SJCRH30 (cell line): Measurements from ENCODE around the gene FKRP. TPM values are rescaled to one million over a fixed set of nuclear protein-coding genes. Genes with fewer than 3 reads are reported as not detected.

Experiments used
- DNase-seq, 2 experiments: peaks; one replicate each; pipeline ENCODE4 v3.0.0-alpha.2; 2015 to 2020
- H3K27ac ChIP-seq: fragments of 250-450 bp; sonication (Bioruptor Pico); 2 replicates; pipeline ENCODE4 v1.5.1; 2020; ENCODE audit warnings: mild to moderate bottlenecking, moderate library complexity
- H3K27me3 ChIP-seq: fragments of 250-450 bp; sonication (Bioruptor Pico); 2 replicates; pipeline ENCODE4 v1.5.1; 2020; ENCODE audit warnings: mild to moderate bottlenecking, moderate library complexity
- H3K36me3 ChIP-seq: fragments of 250-450 bp; sonication (Bioruptor Pico); 2 replicates; pipeline ENCODE4 v1.5.1; 2020; ENCODE audit warnings: mild to moderate bottlenecking, moderate library complexity
- H3K4me1 ChIP-seq: fragments of 250-450 bp; sonication (Bioruptor Pico); 2 replicates; pipeline ENCODE4 v1.5.1; 2020; ENCODE audit warnings: mild to moderate bottlenecking, moderate library complexity
- H3K4me3 ChIP-seq: fragments of 250-450 bp; sonication (Bioruptor Pico); 2 replicates; pipeline ENCODE4 v1.5.1; 2020; ENCODE audit warnings: mild to moderate bottlenecking, moderate library complexity
- H3K9me3 ChIP-seq: fragments of 250-450 bp; sonication (Bioruptor Pico); replicated peaks from 2 replicates; pipeline ENCODE4 v1.5.1; 2020; ENCODE audit warnings: mild to moderate bottlenecking, moderate library complexity
- total RNA-seq: library from RNA; depleted of rRNA; stranded (reverse); fragments of >200 nt; shearing (Covaris generic); gene quantifications from 2 replicates; pipeline ENCODE4 v1.2.3, GENCODE V29; 2014

FKRP gene
- total RNA-seq, 1 experiment from 2014 or later = 15.6 TPM

DNA sequence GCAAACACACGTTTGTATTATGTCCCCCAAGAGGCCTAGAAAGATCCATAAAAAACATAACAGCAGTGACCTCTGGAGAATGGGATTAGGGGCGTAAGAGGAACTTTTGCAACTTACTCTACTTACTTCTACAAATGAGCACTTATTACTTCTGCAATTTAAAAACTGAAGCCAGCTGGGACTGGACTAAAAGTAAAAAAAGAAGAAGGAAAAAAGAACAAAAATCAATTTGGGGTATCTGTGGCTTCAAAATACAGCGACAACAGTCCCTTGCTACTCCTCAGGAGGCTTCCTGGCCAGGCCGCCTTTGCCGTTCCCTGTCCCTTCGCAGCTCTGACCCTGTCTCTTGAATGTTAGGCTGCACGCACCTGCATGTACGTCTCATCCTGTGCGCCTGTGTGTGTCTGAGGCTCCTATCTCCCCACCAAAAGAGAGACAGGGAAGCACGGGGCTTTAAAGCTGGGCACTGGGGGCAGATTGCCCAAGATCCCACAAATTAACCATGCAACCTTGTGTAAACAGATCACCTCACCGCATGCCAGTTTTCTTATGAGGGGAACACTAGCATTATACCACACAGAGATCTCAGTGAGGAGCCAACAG lies 12.1 kb upstream of the FKRP start:
- DNase-seq = no peak
- Histone ChIP-seq H3K27me3 (no peaks in the 10 kb centered on the region), H3K4me3 (no peak overlapping the region), H3K36me3 (peaks cover 58% of the 10 kb centered on the region), H3K27ac (no peak overlapping the region), H3K4me1 (no peaks in the 10 kb centered on the region), H3K9me3 (no peaks in the 10 kb centered on the region)

DNA sequence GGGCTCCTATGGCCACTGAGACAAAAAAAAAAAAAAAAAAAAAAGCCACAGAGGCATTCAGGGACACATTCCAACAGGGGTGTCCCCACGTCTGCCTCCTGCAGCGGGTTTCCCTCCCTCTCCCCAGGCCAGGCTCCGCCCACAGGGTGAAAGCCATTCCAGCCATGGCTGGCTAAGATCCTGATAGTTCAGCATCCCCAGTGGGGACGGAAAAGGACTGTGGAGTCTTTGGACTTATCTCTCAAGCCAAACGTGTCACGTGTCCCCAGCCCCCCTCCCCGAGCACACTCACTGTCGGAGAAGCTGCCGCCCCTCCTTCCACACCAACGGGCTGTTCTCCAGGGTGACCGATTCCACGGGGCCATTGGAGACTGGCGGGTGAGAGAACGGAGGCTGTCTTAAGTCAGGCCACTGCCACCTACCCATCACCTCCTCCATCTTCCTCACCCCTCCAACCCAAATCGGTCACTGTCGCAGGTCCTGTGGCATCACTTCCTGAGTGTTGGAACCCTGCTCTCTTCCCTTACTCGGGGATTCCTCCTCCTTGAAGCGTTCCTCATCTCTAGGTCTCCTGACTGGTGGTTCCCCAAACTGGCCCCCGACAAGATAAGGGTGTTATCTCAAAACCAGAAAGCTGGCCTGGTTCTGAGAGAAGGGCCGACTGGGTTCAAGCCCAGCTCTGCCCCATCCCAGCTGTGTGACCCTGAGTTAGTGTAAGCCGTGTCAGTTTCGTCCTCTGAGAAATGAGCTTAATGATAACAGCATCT lies 9.1 kb upstream of the FKRP start:
- DNase-seq = no peak
- H3K27ac ChIP-seq = no peak overlapping the region

DNA sequence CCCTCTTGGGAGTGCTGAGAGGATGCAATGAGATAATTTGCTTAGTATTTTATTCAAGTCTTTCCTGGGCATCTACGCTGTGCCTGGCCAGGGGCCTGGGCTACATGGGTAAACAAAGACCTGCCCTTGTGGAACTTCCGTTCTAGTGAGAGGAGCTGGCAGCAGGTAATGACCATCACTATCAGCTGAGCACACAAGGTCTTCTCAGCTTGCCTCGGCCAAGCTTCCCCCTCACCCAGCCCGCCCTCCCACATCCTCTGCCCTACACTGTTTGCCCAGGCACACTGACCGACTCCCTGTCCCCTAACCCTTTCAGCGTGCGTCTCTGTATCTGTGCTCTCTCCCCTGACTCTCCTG lies 8.6 kb upstream of the FKRP start:
- no peak for DNase-seq
- H3K27ac ChIP-seq = no peak overlapping the region
- H3K4me1 ChIP-seq = no peaks in the 10 kb centered on the region
- H3K4me3 ChIP-seq = no peak overlapping the region
- peaks cover 47% of the 10 kb centered on the region for H3K36me3 ChIP-seq
- H3K9me3 ChIP-seq = no peaks in the 10 kb centered on the region
- no peaks in the 10 kb centered on the region for H3K27me3 ChIP-seq

More for the DNA sequence above, 9.1 kb upstream of the FKRP start:
- peaks cover 45% of the 10 kb centered on the region for H3K36me3 ChIP-seq
- H3K4me1 ChIP-seq = no peaks in the 10 kb centered on the region
- H3K27me3 ChIP-seq = no peaks in the 10 kb centered on the region
- H3K9me3 ChIP-seq = no peaks in the 10 kb centered on the region
- H3K4me3 ChIP-seq = no peak overlapping the region

DNA sequence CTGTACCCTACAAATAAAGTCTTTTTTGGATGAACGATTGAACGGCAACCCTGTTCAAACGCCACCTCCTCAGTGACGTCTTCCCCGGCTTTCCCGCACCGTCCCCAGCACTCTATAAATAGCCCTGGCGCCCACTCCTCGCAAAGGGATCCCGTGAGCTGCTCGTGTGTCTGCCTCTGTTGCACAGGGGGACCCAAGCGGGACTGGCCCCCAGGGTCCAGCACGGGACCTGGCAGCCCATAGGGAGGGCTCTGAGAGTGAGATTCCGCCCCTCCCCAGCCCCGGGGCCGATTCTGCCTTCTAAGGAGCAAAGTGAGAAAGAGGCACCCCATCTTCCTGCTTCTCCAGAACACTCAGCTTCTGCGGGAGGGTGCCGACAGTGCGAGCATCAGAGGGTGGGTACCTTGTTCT lies 8.1 kb upstream of the FKRP start:
- DNase-seq = no peak
- Histone ChIP-seq H3K27ac (no peak overlapping the region), H3K4me3 (no peak overlapping the region), H3K9me3 (no peaks in the 10 kb centered on the region), H3K36me3 (peaks cover 50% of the 10 kb centered on the region), H3K4me1 (no peaks in the 10 kb centered on the region), H3K27me3 (no peaks in the 10 kb centered on the region)

DNA sequence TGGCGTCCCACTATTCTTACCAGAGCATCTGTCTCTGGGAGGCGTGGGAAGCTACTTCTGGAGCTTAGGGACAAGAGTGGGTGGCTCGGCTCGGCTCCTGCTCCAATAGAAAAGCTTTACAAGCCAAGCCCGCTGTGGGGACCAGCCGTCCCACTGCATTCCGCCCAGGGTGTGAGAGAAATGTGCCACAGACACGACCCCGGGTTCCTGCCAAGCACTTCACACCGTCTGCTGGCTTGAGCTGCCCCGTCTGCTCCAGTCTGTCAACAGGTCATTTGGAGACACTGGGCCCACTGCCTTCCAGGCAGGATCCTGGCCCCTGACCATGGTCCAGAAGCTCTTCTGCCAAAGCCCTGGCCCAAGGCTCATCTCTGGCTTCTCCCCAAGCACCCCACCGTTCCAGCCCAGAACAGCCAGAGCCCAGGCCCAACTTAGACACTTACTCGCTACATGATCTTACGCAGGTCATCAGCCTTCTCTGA lies 6.5 kb upstream of the FKRP start:
- Histone ChIP-seq H3K27me3 (no peaks in the 10 kb centered on the region), H3K27ac (no peak overlapping the region), H3K9me3 (no peaks in the 10 kb centered on the region), H3K4me1 (no peaks in the 10 kb centered on the region; the same call in 1 of the 2 replicates), H3K36me3 (peaks cover 45% of the 10 kb centered on the region), H3K4me3 (no peak overlapping the region)
- no peak for DNase-seq

DNA sequence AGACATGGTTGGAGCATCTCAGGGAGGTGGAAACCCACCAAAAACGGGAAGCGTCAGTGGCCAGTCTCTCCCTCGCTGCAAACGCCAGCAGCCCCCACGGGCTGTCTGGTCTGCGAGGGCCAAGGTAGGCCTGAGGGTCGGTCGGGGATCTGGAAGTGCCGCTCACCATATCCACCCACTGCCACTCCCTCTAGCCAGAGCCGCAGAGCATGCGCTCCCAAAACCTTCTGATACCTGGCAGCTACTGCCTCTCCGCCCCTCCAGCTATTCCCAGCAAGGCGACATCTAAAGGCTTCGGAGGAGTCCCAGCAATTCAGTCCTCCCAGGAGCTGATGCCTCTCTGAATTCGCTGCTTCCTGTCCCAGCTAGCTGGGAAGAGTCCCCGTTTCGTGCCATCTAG lies 4.4 kb upstream of the FKRP start:
- no peaks in the 10 kb centered on the region for H3K9me3 ChIP-seq
- H3K36me3 ChIP-seq = peaks cover 29% of the 10 kb centered on the region
- no peak for DNase-seq
- H3K27ac ChIP-seq = no peak overlapping the region
- peaks cover 3% of the 10 kb centered on the region; the same call in 1 of the 2 replicates for H3K4me1 ChIP-seq
- no peak overlapping the region for H3K4me3 ChIP-seq
- H3K27me3 ChIP-seq = no peaks in the 10 kb centered on the region

DNA sequence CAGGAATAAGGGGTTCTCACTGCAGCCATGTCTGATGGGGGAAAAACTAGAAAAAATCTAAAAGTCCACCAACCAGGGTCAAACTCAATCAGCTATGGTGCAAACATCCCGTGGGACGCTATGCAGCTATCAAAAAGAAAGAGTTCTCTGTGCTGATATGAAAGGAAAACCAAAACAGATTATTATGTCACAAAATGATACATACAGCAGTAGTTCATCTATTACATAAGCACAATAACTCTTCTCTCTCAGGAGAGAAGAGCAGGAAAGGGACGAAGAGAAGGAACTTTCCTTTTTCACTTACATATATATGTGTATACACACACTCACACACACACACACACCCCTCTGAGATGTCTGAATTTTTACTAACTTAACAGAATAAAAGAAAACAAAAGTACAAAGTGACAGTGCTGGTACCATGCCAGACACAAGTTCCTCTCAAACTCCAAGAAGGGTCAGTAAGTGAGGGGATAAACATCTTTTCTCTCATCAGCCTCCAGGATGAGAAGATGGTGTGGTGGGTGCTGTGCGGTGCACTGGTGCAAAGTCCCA lies 2.9 kb upstream of the FKRP start:
- Histone ChIP-seq H3K27me3 (no peaks in the 10 kb centered on the region), H3K27ac (no peak overlapping the region), H3K4me1 (peaks cover 3% of the 10 kb centered on the region; the same call in 1 of the 2 replicates), H3K36me3 (peaks cover 17% of the 10 kb centered on the region; the same call in 1 of the 2 replicates), H3K9me3 (no peaks in the 10 kb centered on the region), H3K4me3 (no peak overlapping the region)
- DNase-seq = no peak

DNA sequence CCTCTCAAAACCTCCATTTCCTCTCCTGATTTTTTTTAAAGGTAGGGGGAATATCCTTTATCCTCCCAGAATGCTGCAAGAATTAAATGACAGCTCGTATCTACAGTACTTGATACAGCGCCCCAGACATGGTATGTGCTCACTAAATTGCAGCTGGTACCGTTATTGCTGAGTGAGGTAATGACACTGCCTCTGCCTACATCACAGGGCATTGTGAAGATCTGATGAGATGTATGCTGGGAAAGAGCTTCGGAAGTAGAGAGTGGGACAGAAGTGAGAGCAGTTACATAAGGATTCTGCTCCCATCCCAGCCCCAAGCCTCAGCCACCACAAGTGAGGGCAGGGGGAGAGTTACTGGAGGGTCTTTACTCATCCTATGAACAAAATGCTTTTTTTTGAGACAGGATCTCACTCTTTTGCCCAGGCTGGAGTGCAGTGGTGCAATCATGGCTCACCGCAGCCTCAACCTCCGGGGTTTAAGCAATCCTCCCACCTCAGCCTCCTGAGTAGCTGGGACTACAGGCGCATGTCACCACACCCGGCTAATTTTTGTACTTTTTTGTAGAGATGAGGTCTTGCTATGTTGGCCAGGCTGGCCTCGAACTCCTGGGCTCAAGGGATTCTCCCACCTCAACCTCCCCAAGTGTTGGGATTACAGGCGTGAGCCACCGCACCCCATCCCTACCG lies 1.7 kb upstream of the FKRP start:
- Histone ChIP-seq H3K4me1 (peaks cover 3% of the 10 kb centered on the region; the same call in 1 of the 2 replicates), H3K36me3 (peaks cover 16% of the 10 kb centered on the region; the same call in 1 of the 2 replicates), H3K27me3 (no peaks in the 10 kb centered on the region), H3K4me3 (no peak overlapping the region), H3K9me3 (no peaks in the 10 kb centered on the region), H3K27ac (no peak overlapping the region)
- no peak for DNase-seq

DNA sequence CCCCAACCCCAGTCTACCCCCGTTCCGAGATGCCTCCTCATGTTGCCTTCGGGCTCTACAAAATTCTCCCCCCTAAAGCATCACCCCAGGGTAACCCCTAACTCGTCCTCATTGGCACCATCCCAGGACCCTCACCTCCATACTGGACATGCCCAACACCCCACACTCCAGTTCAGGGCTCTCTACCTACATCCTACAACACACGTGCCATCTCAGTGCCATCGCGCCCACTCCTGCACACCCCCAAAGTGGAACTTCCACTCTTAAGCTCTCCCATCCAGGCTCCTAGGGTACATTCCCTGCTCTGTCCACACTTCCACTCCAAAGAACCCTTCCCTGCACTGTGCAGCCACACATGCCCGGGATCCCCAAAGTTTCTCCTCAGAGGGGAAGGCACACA lies 827 bp upstream of the FKRP start:
- Histone ChIP-seq H3K9me3 (no peaks in the 10 kb centered on the region), H3K4me1 (peaks cover 3% of the 10 kb centered on the region; the same call in 1 of the 2 replicates), H3K4me3 (peak overlapping the region; percentile 100), H3K27me3 (no peaks in the 10 kb centered on the region), H3K36me3 (peaks cover 16% of the 10 kb centered on the region; the same call in 1 of the 2 replicates), H3K27ac (no peak overlapping the region)
- no peak for DNase-seq

DNA sequence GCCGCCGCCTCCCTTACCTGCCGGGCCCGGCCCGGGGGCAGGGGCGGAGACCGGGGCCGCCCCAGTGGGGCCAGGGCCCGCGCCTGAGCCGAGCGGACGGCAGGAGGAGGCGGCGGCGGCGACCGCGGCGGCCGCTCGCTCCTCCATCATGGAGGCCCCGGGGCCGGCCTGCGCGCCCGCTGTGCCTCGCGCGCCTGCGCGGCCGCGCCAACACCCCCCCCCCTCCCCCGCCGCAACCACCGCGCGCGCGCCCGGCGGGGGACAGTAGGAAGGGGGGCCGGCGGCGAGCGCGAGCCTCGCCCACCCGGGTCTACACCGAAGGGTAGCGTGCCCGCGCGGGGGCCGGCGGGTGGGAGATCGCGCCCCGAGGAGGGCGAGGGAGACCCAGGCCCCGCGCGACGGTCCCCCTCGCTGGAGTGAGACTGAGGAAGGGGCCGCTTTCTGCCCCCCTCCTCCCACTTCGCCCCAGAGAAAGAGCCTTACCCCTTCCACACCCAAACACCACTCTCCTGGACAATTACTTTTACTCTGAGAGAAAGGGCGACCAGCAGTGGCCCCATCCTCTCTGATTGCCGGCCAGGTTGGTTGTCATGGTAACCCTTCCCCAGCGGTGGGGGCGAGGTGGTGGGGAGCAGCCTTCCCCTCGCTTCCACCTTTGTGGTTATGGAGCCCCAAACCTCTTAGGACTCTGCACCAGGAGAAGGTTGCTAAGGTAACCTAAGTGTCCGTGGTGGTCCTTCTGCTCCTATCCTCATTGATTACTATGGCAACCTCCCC lies 612 bp downstream of the FKRP start, which contains the start of gene STRN4:
Gene STRN4 (minus strand): TSS at position 170 of the 777 bp plus-strand sequence. CDS start 20 bp downstream, at position 150.
- no peaks in the 10 kb centered on the region for H3K27me3 ChIP-seq
- DNase-seq = peak; percentile 52 to 69
- no peaks in the 10 kb centered on the region for H3K9me3 ChIP-seq
- peak within 1 kb of the TSS; percentile 100 for H3K4me3 ChIP-seq
- peaks cover 13% of the 10 kb centered on the region; the same call in 1 of the 2 replicates for H3K36me3 ChIP-seq
- H3K27ac ChIP-seq = peak within 1 kb of the TSS; percentile 78
- peaks cover 3% of the 10 kb centered on the region; the same call in 1 of the 2 replicates for H3K4me1 ChIP-seq

DNA sequence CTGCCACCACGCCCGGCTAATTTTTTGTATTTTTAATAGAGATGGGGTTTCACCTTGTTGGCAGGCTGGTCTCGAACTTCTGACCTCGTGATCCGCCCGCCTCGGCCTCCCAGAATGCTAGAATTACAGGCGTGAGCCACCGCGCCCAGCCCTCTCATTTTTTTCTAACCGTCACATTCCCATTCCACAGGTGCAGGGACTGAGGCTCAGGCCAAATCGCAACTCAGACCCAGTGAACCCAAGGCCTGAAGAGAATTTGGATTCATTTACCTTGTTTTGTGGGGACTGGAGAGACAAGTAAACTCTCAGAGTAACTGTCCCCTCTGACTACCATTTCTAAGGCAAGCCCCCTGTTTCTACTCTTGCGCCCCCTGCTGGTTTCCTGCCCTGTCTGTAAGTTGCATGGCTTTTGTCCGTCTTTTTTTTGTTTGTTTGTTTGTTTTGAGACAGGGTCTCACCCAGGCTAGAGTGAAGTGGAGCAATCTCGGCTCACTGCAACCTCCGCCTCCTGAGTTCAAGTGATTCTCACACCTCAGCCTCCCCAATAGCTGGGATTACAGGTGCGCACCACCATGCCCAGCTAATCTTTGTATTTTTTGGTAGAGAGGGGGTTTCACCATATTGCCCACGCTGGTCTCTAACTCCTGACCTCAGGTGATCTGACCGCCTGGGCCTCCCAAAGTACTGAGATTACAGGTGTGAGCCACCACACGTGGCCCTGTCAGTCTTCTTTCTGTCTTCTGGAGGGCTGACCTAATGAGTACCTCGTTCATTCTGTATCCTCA lies 2.7 kb downstream of the FKRP start:
- H3K9me3 ChIP-seq = no peaks in the 10 kb centered on the region
- DNase-seq = peak; percentile 62 to 74
- no peak overlapping the region for H3K4me3 ChIP-seq
- H3K36me3 ChIP-seq = no peaks in the 10 kb centered on the region
- H3K4me1 ChIP-seq = peaks cover 3% of the 10 kb centered on the region; the same call in 1 of the 2 replicates
- no peak overlapping the region for H3K27ac ChIP-seq
- no peaks in the 10 kb centered on the region for H3K27me3 ChIP-seq

DNA sequence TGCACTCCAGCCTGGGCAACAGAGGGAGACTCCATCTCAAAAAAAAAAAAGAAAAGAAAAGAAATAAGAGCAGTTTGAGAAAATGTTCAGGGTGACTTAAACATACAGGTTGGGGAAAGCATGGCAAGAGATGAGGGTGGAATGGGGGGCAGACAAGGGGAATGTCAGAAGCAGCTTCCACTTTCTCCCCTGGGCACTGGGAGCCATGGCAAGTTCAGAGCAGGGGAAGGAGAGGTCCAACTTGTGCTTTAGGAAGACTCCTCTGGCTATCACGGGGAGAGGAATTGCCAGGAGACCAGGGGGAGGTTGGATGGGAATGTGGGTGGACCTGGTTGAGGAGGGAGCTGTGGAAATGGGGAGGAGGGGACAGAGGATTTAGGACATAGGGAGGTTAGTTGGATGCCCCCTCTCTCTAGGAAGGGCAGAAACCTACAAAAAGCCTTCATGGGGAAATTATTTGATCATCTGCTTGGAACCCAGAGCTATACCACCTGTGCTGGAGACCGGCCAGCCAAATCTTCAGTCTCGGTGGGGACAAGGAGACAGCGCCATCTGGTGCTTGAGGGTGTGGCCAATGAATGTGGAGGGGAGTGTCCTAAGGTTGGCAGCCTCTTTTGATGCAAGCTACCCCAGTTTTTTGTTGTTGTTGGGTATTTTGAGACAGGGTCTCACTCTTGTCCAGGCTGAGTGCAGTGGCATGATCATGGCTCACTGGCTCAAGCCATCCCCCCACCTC lies 7.7 kb downstream of the FKRP start:
- no peak overlapping the region for H3K4me3 ChIP-seq
- H3K27ac ChIP-seq = no peak overlapping the region
- no peaks in the 10 kb centered on the region; the same call in 1 of the 2 replicates for H3K36me3 ChIP-seq
- DNase-seq = peak; percentile 47 to 65
- no peaks in the 10 kb centered on the region for H3K27me3 ChIP-seq
- H3K4me1 ChIP-seq = no peaks in the 10 kb centered on the region
- no peaks in the 10 kb centered on the region for H3K9me3 ChIP-seq
